HepG2 (cell line): ENCODE data around the gene RGS6. TPM values are rescaled to one million over a fixed set of nuclear protein-coding genes. Genes with fewer than 3 reads are reported as not detected.

ENCODE experiments used
- ATAC-seq: fragments of 200-7000 bp; cut with Tn5 transposase; 3 replicates; pipeline ENCODE4 v1.9.1; 2020; ENCODE audit warnings: mild to moderate bottlenecking, moderate library complexity
- BruUV-seq: library from RNA; stranded (reverse); fragments of 400-500 nt; replicated peaks from 2 replicates; lab custom pipeline; 2021; lab: Mats Ljungman, UMichigan
- CTCF ChIA-PET: fragments of 300-600 bp; formaldehyde crosslinking; extraction: SDS; loops from one replicate; lab custom pipeline; 2021; ENCODE audit warnings: low total read pairs, inconsistent platforms, low intra/inter-chr PET ratio; lab: Yijun Ruan, JAX
- POLR2A ChIA-PET: fragments of 350-600 bp; sonication (Branson Sonifier 250); formaldehyde crosslinking; loops from one replicate; lab custom pipeline; 2020; ENCODE audit warnings: antibody characterized with exemption, inconsistent platforms; lab: Yijun Ruan, JAX
- DNase-seq: peaks from one replicate; pipeline ENCODE4 v3.0.0-alpha.2; 2015; ENCODE audit warnings: low spot score
- FAIRE-seq: peaks from 3 replicates; lab custom pipeline; 2011; peaks lifted over from hg19 to GRCh38; lab: Jason Lieb, UNC
- H2AFZ ChIP-seq: one replicate; pipeline ENCODE4 v1.6.1; 2011; ENCODE audit warnings: low read length, inconsistent platforms
- H3K27ac ChIP-seq: fragments of 300-600 bp; 3 replicates; pipeline ENCODE4 v1.8.0; 2011; ENCODE audit warnings: mixed run types, mild to moderate bottlenecking, mixed read lengths, low read length, inconsistent platforms; ENCODE audit not compliant: insufficient read depth; ENCODE audit errors: extremely low read length
- H3K27me3 ChIP-seq, 2 experiments: fragments of 200-600 bp in 1 of 2; 2 replicates in 1 of 2; 3 replicates in 1 of 2; pipeline versions ENCODE4 v1.6.0 to v1.8.0; 2011; ENCODE audit warnings: low read length in 2 of 2, mild to moderate bottlenecking in 2 of 2, moderate library complexity in 2 of 2, inconsistent platforms in 1 of 2; ENCODE audit not compliant: insufficient read depth in 2 of 2, control insufficient read depth in 1 of 2
- H3K36me3 ChIP-seq, 2 experiments: fragments of 200-600 bp in 1 of 2; replicated peaks in 1 of 2; 2 replicates in 1 of 2; 3 replicates in 1 of 2; pipeline versions ENCODE4 v1.5.1 to v1.8.0; 2011; ENCODE audit warnings: low read length in 2 of 2, inconsistent platforms in 1 of 2; ENCODE audit not compliant: insufficient read depth in 2 of 2, control insufficient read depth in 1 of 2
- H3K4me1 ChIP-seq: 2 replicates; pipeline ENCODE4 v1.5.1; 2012; ENCODE audit warnings: low read length, inconsistent platforms; ENCODE audit not compliant: insufficient read depth
- H3K4me2 ChIP-seq: 2 replicates; pipeline ENCODE4 v1.6.0; 2011; ENCODE audit warnings: low read depth, low read length, inconsistent platforms
- H3K4me3 ChIP-seq, 3 experiments: fragments of 200-600 bp in 1 of 3; sonication (generic), shearing (Covaris generic) in 1 of 3; replicated peaks in 1 of 3; 2 replicates each; pipeline ENCODE4 v1.5.1; 2011 to 2016; ENCODE audit warnings: low read length in 3 of 3, inconsistent platforms in 2 of 3, low read depth in 2 of 3, mild to moderate bottlenecking in 2 of 3, control low read depth in 1 of 3, mixed read lengths in 1 of 3; ENCODE audit not compliant: insufficient read depth in 1 of 3
- H3K79me2 ChIP-seq: one replicate; pipeline ENCODE4 v1.6.1; 2011; ENCODE audit warnings: low read length, inconsistent platforms; ENCODE audit not compliant: insufficient read depth
- H3K9ac ChIP-seq: 2 replicates; pipeline ENCODE4 v1.6.0; 2011; ENCODE audit warnings: mild to moderate bottlenecking, low read depth, low read length, inconsistent platforms; ENCODE audit not compliant: insufficient read depth
- H3K9me3 ChIP-seq: 2 replicates; pipeline ENCODE4 v1.5.1; 2012; ENCODE audit warnings: mild to moderate bottlenecking, low read length
- H4K20me1 ChIP-seq: 2 replicates; pipeline ENCODE4 v1.6.0; 2011; ENCODE audit warnings: inconsistent platforms, mild to moderate bottlenecking, low read length, moderate library complexity; ENCODE audit not compliant: insufficient read depth
- HIVEP1 ChIP-seq: sonication (generic); formaldehyde crosslinking; IDR thresholded peaks from 2 replicates; pipeline ENCODE4 v1.4.0; 2020; ENCODE audit warnings: mild to moderate bottlenecking, missing genetic modification reagents
- KLF13 ChIP-seq: sonication (generic); formaldehyde crosslinking; IDR thresholded peaks from 2 replicates; pipeline ENCODE4 v1.4.0; 2020; ENCODE audit warnings: mild to moderate bottlenecking, missing genetic modification reagents
- SIX1 ChIP-seq: sonication (generic); formaldehyde crosslinking; IDR thresholded peaks from 2 replicates; pipeline ENCODE4 v1.4.0; 2020; ENCODE audit warnings: missing genetic modification reagents, borderline replicate concordance
- SIX4 ChIP-seq: sonication (generic); formaldehyde crosslinking; IDR thresholded peaks from 2 replicates; pipeline ENCODE4 v1.4.0; 2020; ENCODE audit warnings: missing genetic modification reagents
- SPEN ChIP-seq: sonication (generic); formaldehyde crosslinking; IDR thresholded peaks from 2 replicates; pipeline ENCODE4 v1.5.1; 2020; ENCODE audit warnings: low read depth, mild to moderate bottlenecking, missing genetic modification reagents
- TFDP2 ChIP-seq: sonication (generic); formaldehyde crosslinking; IDR thresholded peaks from 2 replicates; pipeline ENCODE4 v1.4.0; 2020; ENCODE audit warnings: missing genetic modification reagents
- U2AF2 ChIP-seq: fragments of 200-400 bp; formaldehyde crosslinking; IDR thresholded peaks from 2 replicates; pipeline ENCODE4 v1.6.1; 2017; ENCODE audit warnings: low read depth, mild to moderate bottlenecking, low read length
- ZBTB1 ChIP-seq: sonication (generic); formaldehyde crosslinking; IDR thresholded peaks from 2 replicates; pipeline ENCODE4 v1.4.0; 2020; ENCODE audit warnings: missing genetic modification reagents, borderline replicate concordance
- ZFP91 ChIP-seq: sonication (generic); formaldehyde crosslinking; IDR thresholded peaks from 2 replicates; pipeline ENCODE4 v1.9.0; 2022; ENCODE audit warnings: missing genetic modification reagents, mild to moderate bottlenecking, borderline replicate concordance
- ZNF124 ChIP-seq: sonication (generic); formaldehyde crosslinking; IDR thresholded peaks from 2 replicates; pipeline ENCODE4 v1.4.0; 2020; ENCODE audit warnings: missing genetic modification reagents
- ZNF652 ChIP-seq: IDR thresholded peaks from 2 replicates; pipeline ENCODE4 v1.6.1; 2016; ENCODE audit warnings: low read depth, borderline replicate concordance
- WGBS: methylation state at CpG from one replicate; pipeline ENCODE4 v1.1.6; 2017; ENCODE audit warnings: low lambda C conversion rate; 5-methylcytosine and 5-hydroxymethylcytosine counted together
- in situ Hi-C: cut with HindIII; loops from 2 replicates; pipeline ENCODE4 v1.10.0; 2017; ENCODE audit warnings: low pct_unique_long_range_greater_than_20kb; ENCODE audit not compliant: extremely low pct_ligation_motif_present
- intact Hi-C: fragments of 100-400 bp; cut with micrococcal nuclease; formaldehyde crosslinking; loops from one replicate; pipeline ENCODE4 v1.10.0; 2022; ENCODE audit not compliant: unreplicated experiment
- polyA plus RNA-seq, 8 experiments: library from polyadenylated mRNA; depleted of rRNA in 3 of 8; stranded (reverse) in 7 of 8; unstranded in 1 of 8; fragments of >200 nt; fragmentation: Illumina TruSeq in 4 of 8; extraction: Trizol in 4 of 8; gene quantifications; 2 replicates each; pipeline versions ENCODE4 v1.2.1 to v1.2.3, GENCODE V29; 2011 to 2016; ENCODE audit warnings: low read depth in 4 of 8, missing spikeins in 1 of 8, mixed read lengths in 1 of 8; ENCODE audit not compliant: insufficient read depth in 1 of 8
- total RNA-seq, 5 experiments: library from RNA; depleted of rRNA; stranded (reverse); fragments of >200 nt; fragmentation: Illumina TruSeq; extraction: Trizol; gene quantifications; 2 replicates each; pipeline ENCODE4 v1.2.3, GENCODE V29; 2016; ENCODE audit warnings: low read depth in 1 of 5
- TF ChIP-seq, protein P1 (sequence below): sonication (generic); formaldehyde crosslinking; IDR thresholded peaks from 2 replicates; pipeline ENCODE4 v1.9.0; 2021; ENCODE audit warnings: missing genetic modification reagents, mild to moderate bottlenecking, borderline replicate concordance
- TF ChIP-seq, protein P2 (sequence below): sonication (generic); formaldehyde crosslinking; IDR thresholded peaks from 2 replicates; pipeline ENCODE4 v1.4.0; 2020; ENCODE audit warnings: missing genetic modification reagents, borderline replicate concordance
- TF ChIP-seq, protein P3 (sequence below): sonication (generic); formaldehyde crosslinking; IDR thresholded peaks from 2 replicates; pipeline ENCODE4 v1.5.0; 2020; ENCODE audit warnings: missing genetic modification reagents

The RGS6 gene
- total and polyA plus RNA-seq, 2 of the 13 experiments (the other 11 are each of a cell fraction or from before 2014, with no cell fraction given): not detected

GRCh38 chr14:72573725-72574417 is 641.6 kb downstream of the RGS6 start (continued):
- TF ChIP-seq, protein P1, sequence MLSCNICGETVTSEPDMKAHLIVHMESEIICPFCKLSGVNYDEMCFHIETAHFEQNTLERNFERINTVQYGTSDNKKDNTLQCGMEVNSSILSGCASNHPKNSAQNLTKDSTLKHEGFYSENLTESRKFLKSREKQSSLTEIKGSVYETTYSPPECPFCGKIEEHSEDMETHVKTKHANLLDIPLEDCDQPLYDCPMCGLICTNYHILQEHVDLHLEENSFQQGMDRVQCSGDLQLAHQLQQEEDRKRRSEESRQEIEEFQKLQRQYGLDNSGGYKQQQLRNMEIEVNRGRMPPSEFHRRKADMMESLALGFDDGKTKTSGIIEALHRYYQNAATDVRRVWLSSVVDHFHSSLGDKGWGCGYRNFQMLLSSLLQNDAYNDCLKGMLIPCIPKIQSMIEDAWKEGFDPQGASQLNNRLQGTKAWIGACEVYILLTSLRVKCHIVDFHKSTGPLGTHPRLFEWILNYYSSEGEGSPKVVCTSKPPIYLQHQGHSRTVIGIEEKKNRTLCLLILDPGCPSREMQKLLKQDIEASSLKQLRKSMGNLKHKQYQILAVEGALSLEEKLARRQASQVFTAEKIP (CRISPR knock-in tag): no peak
- no peak for TF ChIP-seq U2AF2

GRCh38 chr14:72574715-72575114 is 642.5 kb downstream of the RGS6 start:
- H3K27ac ChIP-seq: no peak overlapping the region
- no peak overlapping the region for H3K4me3 ChIP-seq
- no peak overlapping the region for H3K9ac ChIP-seq
- H3K4me2 ChIP-seq: no peak overlapping the region
- DNase-seq (no peak), FAIRE-seq (no peak), ATAC-seq (no peak)
- H3K9me3 ChIP-seq: no peaks in the 10 kb centered on the region
- H4K20me1 ChIP-seq: no peaks in the 10 kb centered on the region
- CTCF ChIA-PET: no interaction called here
- no TSS peak for BruUV-seq
- 100% methylated on average over 1 of the region's 1 CpG for WGBS
- peaks cover 0 to 1% of the 10 kb centered on the region in 2 experiments; a peak in 2 of 5 replicates for H3K27me3 ChIP-seq
- TF ChIP-seq KLF13 (CRISPR knock-in tag): no peak
- no peak for TF ChIP-seq HIVEP1 (CRISPR knock-in tag)
- no peak for TF ChIP-seq SPEN (CRISPR knock-in tag)
- no peak for TF ChIP-seq SIX1
- no peak for TF ChIP-seq ZFP91 (CRISPR knock-in tag)
- TF ChIP-seq, protein P2, sequence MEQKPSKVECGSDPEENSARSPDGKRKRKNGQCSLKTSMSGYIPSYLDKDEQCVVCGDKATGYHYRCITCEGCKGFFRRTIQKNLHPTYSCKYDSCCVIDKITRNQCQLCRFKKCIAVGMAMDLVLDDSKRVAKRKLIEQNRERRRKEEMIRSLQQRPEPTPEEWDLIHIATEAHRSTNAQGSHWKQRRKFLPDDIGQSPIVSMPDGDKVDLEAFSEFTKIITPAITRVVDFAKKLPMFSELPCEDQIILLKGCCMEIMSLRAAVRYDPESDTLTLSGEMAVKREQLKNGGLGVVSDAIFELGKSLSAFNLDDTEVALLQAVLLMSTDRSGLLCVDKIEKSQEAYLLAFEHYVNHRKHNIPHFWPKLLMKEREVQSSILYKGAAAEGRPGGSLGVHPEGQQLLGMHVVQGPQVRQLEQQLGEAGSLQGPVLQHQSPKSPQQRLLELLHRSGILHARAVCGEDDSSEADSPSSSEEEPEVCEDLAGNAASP: no peak
- TF ChIP-seq SIX4 (CRISPR knock-in tag): no peak
- TF ChIP-seq, protein P3, sequence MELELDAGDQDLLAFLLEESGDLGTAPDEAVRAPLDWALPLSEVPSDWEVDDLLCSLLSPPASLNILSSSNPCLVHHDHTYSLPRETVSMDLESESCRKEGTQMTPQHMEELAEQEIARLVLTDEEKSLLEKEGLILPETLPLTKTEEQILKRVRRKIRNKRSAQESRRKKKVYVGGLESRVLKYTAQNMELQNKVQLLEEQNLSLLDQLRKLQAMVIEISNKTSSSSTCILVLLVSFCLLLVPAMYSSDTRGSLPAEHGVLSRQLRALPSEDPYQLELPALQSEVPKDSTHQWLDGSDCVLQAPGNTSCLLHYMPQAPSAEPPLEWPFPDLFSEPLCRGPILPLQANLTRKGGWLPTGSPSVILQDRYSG (CRISPR knock-in tag): no peak
- TF ChIP-seq ZBTB1 (CRISPR knock-in tag): no peak
- TF ChIP-seq ZNF124 (CRISPR knock-in tag): no peak
- no peak for TF ChIP-seq TFDP2 (CRISPR knock-in tag)
- no peak for TF ChIP-seq ZNF652 (CRISPR knock-in tag)
- H2AFZ ChIP-seq: no peak overlapping the region
- intact Hi-C loops (no loop called here), in situ Hi-C loops (no loop called here)
- H3K79me2 ChIP-seq: no peaks in the 10 kb centered on the region
- no peaks in the 10 kb centered on the region for H3K4me1 ChIP-seq
- no peaks in the 10 kb centered on the region for H3K36me3 ChIP-seq
- POLR2A ChIA-PET: no interaction called here
